ENCODE data around the gene ATP6V1G2. TPM values are rescaled to one million over a fixed set of nuclear protein-coding genes. Genes with fewer than 3 reads are reported as not detected.
A peak's percentile ranks its signal among the peaks of the same experiment; 100 is the strongest.

ATP6V1G2 gene
- total RNA-seq, 2 donors from 2014 or later: 1.0 TPM; not detected in 1

DNA sequence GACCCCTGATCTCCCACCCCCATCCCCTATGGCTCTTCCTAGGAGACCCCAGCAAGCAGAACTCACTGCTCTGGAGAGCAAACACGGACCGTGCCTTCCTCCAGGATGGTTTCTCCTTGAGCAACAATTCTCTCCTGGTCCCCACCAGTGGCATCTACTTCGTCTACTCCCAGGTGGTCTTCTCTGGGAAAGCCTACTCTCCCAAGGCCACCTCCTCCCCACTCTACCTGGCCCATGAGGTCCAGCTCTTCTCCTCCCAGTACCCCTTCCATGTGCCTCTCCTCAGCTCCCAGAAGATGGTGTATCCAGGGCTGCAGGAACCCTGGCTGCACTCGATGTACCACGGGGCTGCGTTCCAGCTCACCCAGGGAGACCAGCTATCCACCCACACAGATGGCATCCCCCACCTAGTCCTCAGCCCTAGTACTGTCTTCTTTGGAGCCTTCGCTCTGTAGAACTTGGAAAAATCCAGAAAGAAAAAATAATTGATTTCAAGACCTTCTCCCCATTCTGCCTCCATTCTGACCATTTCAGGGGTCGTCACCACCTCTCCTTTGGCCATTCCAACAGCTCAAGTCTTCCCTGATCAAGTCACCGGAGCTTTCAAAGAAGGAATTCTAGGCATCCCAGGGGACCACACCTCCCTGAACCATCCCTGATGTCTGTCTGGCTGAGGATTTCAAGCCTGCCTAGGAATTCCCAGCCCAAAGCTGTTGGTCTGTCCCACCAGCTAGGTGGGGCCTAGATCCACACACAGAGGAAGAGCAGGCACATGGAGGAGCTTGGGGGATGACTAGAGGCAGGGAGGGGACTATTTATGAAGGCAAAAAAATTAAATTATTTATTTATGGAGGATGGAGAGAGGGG lies 27.1 kb upstream of the ATP6V1G2 start:
- H3K36me3 ChIP-seq (replicated peaks in 1 of 2; ENCODE audit: insufficient read depth in 1 of 2, low read depth in 2 of 2): no peaks in the 10 kb centered on the region
- intact Hi-C loops (cut with DNase I): no loop called here
- WGBS, 2 donors: 72 to 75% methylated on average over 9 of the region's 9 CpGs

DNA sequence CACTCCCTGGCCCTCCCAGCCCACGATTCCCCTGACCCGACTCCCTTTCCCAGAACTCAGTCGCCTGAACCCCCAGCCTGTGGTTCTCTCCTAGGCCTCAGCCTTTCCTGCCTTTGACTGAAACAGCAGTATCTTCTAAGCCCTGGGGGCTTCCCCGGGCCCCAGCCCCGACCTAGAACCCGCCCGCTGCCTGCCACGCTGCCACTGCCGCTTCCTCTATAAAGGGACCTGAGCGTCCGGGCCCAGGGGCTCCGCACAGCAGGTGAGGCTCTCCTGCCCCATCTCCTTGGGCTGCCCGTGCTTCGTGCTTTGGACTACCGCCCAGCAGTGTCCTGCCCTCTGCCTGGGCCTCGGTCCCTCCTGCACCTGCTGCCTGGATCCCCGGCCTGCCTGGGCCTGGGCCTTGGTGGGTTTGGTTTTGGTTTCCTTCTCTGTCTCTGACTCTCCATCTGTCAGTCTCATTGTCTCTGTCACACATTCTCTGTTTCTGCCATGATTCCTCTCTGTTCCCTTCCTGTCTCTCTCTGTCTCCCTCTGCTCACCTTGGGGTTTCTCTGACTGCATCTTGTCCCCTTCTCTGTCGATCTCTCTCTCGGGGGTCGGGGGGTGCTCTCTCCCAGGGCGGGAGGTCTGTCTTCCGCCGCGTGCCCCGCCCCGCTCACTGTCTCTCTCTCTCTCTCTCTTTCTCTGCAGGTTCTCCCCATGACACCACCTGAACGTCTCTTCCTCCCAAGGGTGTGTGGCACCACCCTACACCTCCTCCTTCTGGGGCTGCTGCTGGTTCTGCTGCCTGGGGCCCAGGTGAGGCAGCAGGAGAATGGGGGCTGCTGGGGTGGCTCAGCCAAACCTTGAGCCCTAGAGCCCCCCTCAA lies 25.9 kb upstream of the ATP6V1G2 start, which contains the start of gene LTA:
LTA (plus strand) TSS at position 249 of the 871 bp plus-strand sequence; CDS start at position 703, 454 bp downstream.
- Histone ChIP-seq H3K27ac (no peak within 1 kb of the TSS), H3K9me3 (no peaks in the 10 kb centered on the region), H3K4me3 (no peak within 1 kb of the TSS), H3K4me1 (no peaks in the 10 kb centered on the region), H3K36me3 (replicated peaks in 1 of 2; ENCODE audit: insufficient read depth in 1 of 2, low read depth in 2 of 2) (no peaks in the 10 kb centered on the region), H3K27me3 (no peaks in the 10 kb centered on the region)
- 63 to 77% methylated on average over 27 of the region's 27 CpGs for WGBS, 2 donors
- DNase-seq (no peak), ATAC-seq (peak; percentile 14)
- TF ChIP-seq POLR2A (IDR thresholded peaks at IDR 0.05): no peak
- TF ChIP-seq, protein P1, sequence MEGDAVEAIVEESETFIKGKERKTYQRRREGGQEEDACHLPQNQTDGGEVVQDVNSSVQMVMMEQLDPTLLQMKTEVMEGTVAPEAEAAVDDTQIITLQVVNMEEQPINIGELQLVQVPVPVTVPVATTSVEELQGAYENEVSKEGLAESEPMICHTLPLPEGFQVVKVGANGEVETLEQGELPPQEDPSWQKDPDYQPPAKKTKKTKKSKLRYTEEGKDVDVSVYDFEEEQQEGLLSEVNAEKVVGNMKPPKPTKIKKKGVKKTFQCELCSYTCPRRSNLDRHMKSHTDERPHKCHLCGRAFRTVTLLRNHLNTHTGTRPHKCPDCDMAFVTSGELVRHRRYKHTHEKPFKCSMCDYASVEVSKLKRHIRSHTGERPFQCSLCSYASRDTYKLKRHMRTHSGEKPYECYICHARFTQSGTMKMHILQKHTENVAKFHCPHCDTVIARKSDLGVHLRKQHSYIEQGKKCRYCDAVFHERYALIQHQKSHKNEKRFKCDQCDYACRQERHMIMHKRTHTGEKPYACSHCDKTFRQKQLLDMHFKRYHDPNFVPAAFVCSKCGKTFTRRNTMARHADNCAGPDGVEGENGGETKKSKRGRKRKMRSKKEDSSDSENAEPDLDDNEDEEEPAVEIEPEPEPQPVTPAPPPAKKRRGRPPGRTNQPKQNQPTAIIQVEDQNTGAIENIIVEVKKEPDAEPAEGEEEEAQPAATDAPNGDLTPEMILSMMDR (IDR thresholded peaks at IDR 0.05): no peak
- intact Hi-C loops (cut with DNase I): no loop called here

More for the DNA sequence above, 27.1 kb upstream of the ATP6V1G2 start:
- no peaks in the 10 kb centered on the region for H3K27me3 ChIP-seq
- peaks cover 5% of the 10 kb centered on the region for H3K4me1 ChIP-seq
- no peak for DNase-seq
- TF ChIP-seq POLR2A (IDR thresholded peaks at IDR 0.05): no peak
- TF ChIP-seq, protein P1 (IDR thresholded peaks at IDR 0.05): no peak
- H3K4me3 ChIP-seq: no peak overlapping the region
- H3K9me3 ChIP-seq: no peaks in the 10 kb centered on the region
- ATAC-seq: no peak
- no peak overlapping the region for H3K27ac ChIP-seq

GRCh38 chr6:31569861-31570536 lies 23.6 kb upstream of the ATP6V1G2 start:
- no peaks in the 10 kb centered on the region for H3K9me3 ChIP-seq
- no peak overlapping the region for H3K4me3 ChIP-seq
- TF ChIP-seq, protein P1 (IDR thresholded peaks at IDR 0.05): no peak
- no peak for TF ChIP-seq POLR2A (IDR thresholded peaks at IDR 0.05)
- H3K27me3 ChIP-seq: no peaks in the 10 kb centered on the region
- H3K27ac ChIP-seq: no peak overlapping the region
- ATAC-seq (no peak), DNase-seq (no peak)
- 35 to 42% methylated on average over 1 of the region's 1 CpG for WGBS, 2 donors
- H3K36me3 ChIP-seq (replicated peaks in 1 of 2; ENCODE audit: insufficient read depth in 1 of 2, low read depth in 2 of 2): no peaks in the 10 kb centered on the region
- H3K4me1 ChIP-seq: no peaks in the 10 kb centered on the region
- intact Hi-C loops (cut with DNase I): no loop called here

DNA sequence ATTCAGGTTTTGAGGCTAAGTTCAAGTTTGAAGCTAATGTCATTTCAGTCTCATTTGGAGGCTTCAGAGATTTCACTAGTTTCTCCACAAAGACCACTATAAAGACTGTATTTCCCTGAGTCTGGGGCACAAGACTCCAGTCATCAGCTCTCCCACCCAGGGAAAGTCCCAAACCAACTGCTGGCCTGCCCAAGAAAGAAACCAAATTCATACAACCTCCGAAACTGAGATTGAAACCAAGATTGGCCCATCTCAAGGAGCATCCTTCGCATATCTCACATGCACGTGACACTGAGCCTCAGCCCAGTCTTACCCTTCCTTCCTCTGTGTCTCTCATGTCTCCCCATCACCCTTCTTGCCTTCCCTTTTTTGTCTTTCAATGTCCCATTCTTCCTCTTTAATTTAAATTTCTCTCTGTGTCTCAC lies 22.1 kb upstream of the ATP6V1G2 start:
- intact Hi-C loops (cut with DNase I): no loop called here
- no peaks in the 10 kb centered on the region for H3K9me3 ChIP-seq
- DNase-seq (peak in 1 of 4 donors; percentile 49), ATAC-seq (no peak)
- WGBS, 2 donors: 54 to 66% methylated on average over 3 of the region's 3 CpGs
- no peaks in the 10 kb centered on the region for H3K4me1 ChIP-seq
- no peaks in the 10 kb centered on the region for H3K27me3 ChIP-seq
- H3K36me3 ChIP-seq (replicated peaks in 1 of 2; ENCODE audit: insufficient read depth in 1 of 2, low read depth in 2 of 2): no peaks in the 10 kb centered on the region
- no peak overlapping the region for H3K4me3 ChIP-seq
- TF ChIP-seq, protein P1 (IDR thresholded peaks at IDR 0.05): no peak
- no peak for TF ChIP-seq POLR2A (IDR thresholded peaks at IDR 0.05)
- no peak overlapping the region for H3K27ac ChIP-seq

All from body of pancreas (tissue), 4 donors.